H1 (cell line): ENCODE measurements around the gene UGGT2. TPM values are rescaled to one million over a fixed set of nuclear protein-coding genes. Genes with fewer than 3 reads are reported as not detected.

Experiments
- BRCA1 ChIP-seq: IDR thresholded peaks from 2 replicates; pipeline ENCODE4 v1.6.1; 2012; ENCODE audit warnings: low read depth, low read length, improper control_type of control experiment
- GABPA ChIP-seq: IDR thresholded peaks from 2 replicates; pipeline ENCODE4 v1.6.1; 2011; ENCODE audit warnings: mild to moderate bottlenecking, low read length, moderate library complexity, borderline replicate concordance; ENCODE audit not compliant: insufficient read depth
- SIX5 ChIP-seq: IDR thresholded peaks from 2 replicates; pipeline ENCODE4 v1.6.1; 2011; ENCODE audit warnings: mild to moderate bottlenecking, low read depth, low read length
- TBP ChIP-seq: IDR thresholded peaks from 2 replicates; pipeline ENCODE4 v1.6.1; 2011; ENCODE audit warnings: low read depth, low read length, improper control_type of control experiment
- polyA plus RNA-seq, 7 experiments: library from polyadenylated mRNA; depleted of rRNA in 3 of 7; stranded (reverse) in 5 of 7; unstranded in 2 of 7; fragments of >200 nt in 5 of 7; fragments of 200-250 nt in 2 of 7; gene quantifications; 1 replicate in 5 of 7; 2 replicates in 1 of 7; 4 replicates in 1 of 7; pipeline versions ENCODE4 v1.2.1 to v1.2.3, GENCODE V29; 2011 to 2013; ENCODE audit warnings: missing spikeins in 2 of 7, mixed read lengths in 2 of 7
- total RNA-seq: library from RNA; stranded (reverse); fragmentation: NEBNext Ultra II Directional; extraction: Animal tissue kit (Norgen Biotek cat#: 25700); gene quantifications from 2 replicates; pipeline ENCODE4 v1.2.1, GENCODE V29; 2021
- TF ChIP-seq, protein P1 (sequence below): fragments of 300-600 bp; sonication (generic); IDR thresholded peaks from 2 replicates; pipeline ENCODE4 v1.7.1; 2012; ENCODE audit warnings: low read length, moderate library complexity, mild to moderate bottlenecking, inconsistent platforms; ENCODE audit not compliant: insufficient replicate concordance

The UGGT2 gene
- total and polyA plus RNA-seq, 2 of the 8 experiments (the other 6 are each of a cell fraction or from before 2014, with no cell fraction given): 5.9 to 25.1 TPM

DNA sequence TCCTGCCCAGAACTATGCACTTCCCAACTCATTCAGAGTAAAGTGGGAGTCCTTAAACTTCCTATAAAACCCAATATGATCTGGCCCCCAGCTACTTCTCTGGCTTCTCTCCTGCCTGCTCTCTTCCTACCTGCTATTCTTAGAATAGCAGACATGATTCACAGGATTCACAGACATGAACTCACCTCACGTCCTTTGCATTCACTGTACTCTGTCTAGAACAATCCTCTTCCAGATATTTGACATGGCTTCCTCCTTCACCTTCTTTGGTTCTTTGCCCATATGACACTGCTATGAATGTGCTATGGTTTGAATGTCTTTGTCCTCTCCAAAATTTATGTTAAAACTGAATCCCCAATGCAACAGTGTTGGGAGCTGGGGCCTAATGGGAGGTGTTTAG lies 154.9 kb downstream of the UGGT2 start (continued):
- TF ChIP-seq, protein P1, sequence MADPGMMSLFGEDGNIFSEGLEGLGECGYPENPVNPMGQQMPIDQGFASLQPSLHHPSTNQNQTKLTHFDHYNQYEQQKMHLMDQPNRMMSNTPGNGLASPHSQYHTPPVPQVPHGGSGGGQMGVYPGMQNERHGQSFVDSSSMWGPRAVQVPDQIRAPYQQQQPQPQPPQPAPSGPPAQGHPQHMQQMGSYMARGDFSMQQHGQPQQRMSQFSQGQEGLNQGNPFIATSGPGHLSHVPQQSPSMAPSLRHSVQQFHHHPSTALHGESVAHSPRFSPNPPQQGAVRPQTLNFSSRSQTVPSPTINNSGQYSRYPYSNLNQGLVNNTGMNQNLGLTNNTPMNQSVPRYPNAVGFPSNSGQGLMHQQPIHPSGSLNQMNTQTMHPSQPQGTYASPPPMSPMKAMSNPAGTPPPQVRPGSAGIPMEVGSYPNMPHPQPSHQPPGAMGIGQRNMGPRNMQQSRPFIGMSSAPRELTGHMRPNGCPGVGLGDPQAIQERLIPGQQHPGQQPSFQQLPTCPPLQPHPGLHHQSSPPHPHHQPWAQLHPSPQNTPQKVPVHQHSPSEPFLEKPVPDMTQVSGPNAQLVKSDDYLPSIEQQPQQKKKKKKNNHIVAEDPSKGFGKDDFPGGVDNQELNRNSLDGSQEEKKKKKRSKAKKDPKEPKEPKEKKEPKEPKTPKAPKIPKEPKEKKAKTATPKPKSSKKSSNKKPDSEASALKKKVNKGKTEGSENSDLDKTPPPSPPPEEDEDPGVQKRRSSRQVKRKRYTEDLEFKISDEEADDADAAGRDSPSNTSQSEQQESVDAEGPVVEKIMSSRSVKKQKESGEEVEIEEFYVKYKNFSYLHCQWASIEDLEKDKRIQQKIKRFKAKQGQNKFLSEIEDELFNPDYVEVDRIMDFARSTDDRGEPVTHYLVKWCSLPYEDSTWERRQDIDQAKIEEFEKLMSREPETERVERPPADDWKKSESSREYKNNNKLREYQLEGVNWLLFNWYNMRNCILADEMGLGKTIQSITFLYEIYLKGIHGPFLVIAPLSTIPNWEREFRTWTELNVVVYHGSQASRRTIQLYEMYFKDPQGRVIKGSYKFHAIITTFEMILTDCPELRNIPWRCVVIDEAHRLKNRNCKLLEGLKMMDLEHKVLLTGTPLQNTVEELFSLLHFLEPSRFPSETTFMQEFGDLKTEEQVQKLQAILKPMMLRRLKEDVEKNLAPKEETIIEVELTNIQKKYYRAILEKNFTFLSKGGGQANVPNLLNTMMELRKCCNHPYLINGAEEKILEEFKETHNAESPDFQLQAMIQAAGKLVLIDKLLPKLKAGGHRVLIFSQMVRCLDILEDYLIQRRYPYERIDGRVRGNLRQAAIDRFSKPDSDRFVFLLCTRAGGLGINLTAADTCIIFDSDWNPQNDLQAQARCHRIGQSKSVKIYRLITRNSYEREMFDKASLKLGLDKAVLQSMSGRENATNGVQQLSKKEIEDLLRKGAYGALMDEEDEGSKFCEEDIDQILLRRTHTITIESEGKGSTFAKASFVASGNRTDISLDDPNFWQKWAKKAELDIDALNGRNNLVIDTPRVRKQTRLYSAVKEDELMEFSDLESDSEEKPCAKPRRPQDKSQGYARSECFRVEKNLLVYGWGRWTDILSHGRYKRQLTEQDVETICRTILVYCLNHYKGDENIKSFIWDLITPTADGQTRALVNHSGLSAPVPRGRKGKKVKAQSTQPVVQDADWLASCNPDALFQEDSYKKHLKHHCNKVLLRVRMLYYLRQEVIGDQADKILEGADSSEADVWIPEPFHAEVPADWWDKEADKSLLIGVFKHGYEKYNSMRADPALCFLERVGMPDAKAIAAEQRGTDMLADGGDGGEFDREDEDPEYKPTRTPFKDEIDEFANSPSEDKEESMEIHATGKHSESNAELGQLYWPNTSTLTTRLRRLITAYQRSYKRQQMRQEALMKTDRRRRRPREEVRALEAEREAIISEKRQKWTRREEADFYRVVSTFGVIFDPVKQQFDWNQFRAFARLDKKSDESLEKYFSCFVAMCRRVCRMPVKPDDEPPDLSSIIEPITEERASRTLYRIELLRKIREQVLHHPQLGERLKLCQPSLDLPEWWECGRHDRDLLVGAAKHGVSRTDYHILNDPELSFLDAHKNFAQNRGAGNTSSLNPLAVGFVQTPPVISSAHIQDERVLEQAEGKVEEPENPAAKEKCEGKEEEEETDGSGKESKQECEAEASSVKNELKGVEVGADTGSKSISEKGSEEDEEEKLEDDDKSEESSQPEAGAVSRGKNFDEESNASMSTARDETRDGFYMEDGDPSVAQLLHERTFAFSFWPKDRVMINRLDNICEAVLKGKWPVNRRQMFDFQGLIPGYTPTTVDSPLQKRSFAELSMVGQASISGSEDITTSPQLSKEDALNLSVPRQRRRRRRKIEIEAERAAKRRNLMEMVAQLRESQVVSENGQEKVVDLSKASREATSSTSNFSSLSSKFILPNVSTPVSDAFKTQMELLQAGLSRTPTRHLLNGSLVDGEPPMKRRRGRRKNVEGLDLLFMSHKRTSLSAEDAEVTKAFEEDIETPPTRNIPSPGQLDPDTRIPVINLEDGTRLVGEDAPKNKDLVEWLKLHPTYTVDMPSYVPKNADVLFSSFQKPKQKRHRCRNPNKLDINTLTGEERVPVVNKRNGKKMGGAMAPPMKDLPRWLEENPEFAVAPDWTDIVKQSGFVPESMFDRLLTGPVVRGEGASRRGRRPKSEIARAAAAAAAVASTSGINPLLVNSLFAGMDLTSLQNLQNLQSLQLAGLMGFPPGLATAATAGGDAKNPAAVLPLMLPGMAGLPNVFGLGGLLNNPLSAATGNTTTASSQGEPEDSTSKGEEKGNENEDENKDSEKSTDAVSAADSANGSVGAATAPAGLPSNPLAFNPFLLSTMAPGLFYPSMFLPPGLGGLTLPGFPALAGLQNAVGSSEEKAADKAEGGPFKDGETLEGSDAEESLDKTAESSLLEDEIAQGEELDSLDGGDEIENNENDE: no peak
- TF ChIP-seq GABPA: no peak
- TF ChIP-seq SIX5: no peak
- TF ChIP-seq TBP: no peak
- no peak for TF ChIP-seq BRCA1
